ENCODE measurements around the gene CALML5.
A peak's percentile ranks its signal among the peaks of the same experiment; 100 is the strongest.

The CALML5 gene

GRCh38 chr10:5538892-5539651 lies 39.7 kb upstream of the CALML5 start:
- no peak for TF ChIP-seq CTCF (conservative IDR thresholded peaks at IDR 0.05; ENCODE audit: control insufficient read depth, insufficient read depth, low read depth, low read length)
- DNase-seq (ENCODE audit: low read depth) = no peak
- H3K4me3 ChIP-seq (ENCODE audit: control insufficient read depth, low read depth, low read length) = no peak overlapping the region

- no peak overlapping the region for H3K4me3 ChIP-seq (ENCODE audit: control insufficient read depth, low read depth, low read length)
- TF ChIP-seq CTCF (conservative IDR thresholded peaks at IDR 0.05; ENCODE audit: control insufficient read depth, insufficient read depth, low read depth, low read length) = no peak
- no peak for DNase-seq (ENCODE audit: low read depth)
Observed at GRCh38 chr10:5538446-5538845, 39.1 kb upstream of the CALML5 start.

GRCh38 chr10:5537684-5538083 lies 38.3 kb upstream of the CALML5 start:
- no peak for DNase-seq (ENCODE audit: low read depth)
- no peak overlapping the region for H3K4me3 ChIP-seq (ENCODE audit: control insufficient read depth, low read depth, low read length)
- TF ChIP-seq CTCF (conservative IDR thresholded peaks at IDR 0.05; ENCODE audit: control insufficient read depth, insufficient read depth, low read depth, low read length) = no peak

- no peak for TF ChIP-seq CTCF (conservative IDR thresholded peaks at IDR 0.05; ENCODE audit: control insufficient read depth, insufficient read depth, low read depth, low read length)
- no peak overlapping the region for H3K4me3 ChIP-seq (ENCODE audit: control insufficient read depth, low read depth, low read length)
- no peak for DNase-seq (ENCODE audit: low read depth)
Observed at GRCh38 chr10:5536486-5537081, 37.2 kb upstream of the CALML5 start.

- no peak for TF ChIP-seq CTCF (conservative IDR thresholded peaks at IDR 0.05; ENCODE audit: control insufficient read depth, insufficient read depth, low read depth, low read length)
- no peak overlapping the region for H3K4me3 ChIP-seq (ENCODE audit: control insufficient read depth, low read depth, low read length)
- DNase-seq (ENCODE audit: low read depth) = peak; percentile 90
Observed at GRCh38 chr10:5534880-5535856, 35.8 kb upstream of the CALML5 start.

GRCh38 chr10:5534051-5534821 lies 34.9 kb upstream of the CALML5 start:
- no peak overlapping the region for H3K4me3 ChIP-seq (ENCODE audit: control insufficient read depth, low read depth, low read length)
- TF ChIP-seq CTCF (conservative IDR thresholded peaks at IDR 0.05; ENCODE audit: control insufficient read depth, insufficient read depth, low read depth, low read length) = no peak
- DNase-seq (ENCODE audit: low read depth) = no peak

All from fibroblast of mammary gland (primary cell).